Spleen (tissue), 7 donors: ENCODE results near the gene ZDHHC18.

Experiments
- CTCF ChIP-seq, 11 experiments: fragments of 200-600 bp in 7 of 11; fragments of 450-650 bp in 4 of 11; sonication (generic) in 4 of 11; IDR thresholded peaks in 8 of 11; conservative IDR thresholded peaks in 3 of 11; 1 replicate in 7 of 11; 2 replicates in 4 of 11; pipeline versions ENCODE4 v1.4.0 to v1.8.0; 2016 to 2021; ENCODE audit warnings: antibody characterized with exemption in 11 of 11, inconsistent platforms in 4 of 11, mild to moderate bottlenecking in 1 of 11
- POLR2A ChIP-seq, 3 donors: fragments of 450-650 bp; IDR thresholded peaks; one replicate each; pipeline ENCODE4 v1.5.1; 2017; ENCODE audit warnings: antibody characterized with exemption in 3 of 3, mild to moderate bottlenecking in 1 of 3
- POLR2AphosphoS5 ChIP-seq, 3 donors: sonication (generic); formaldehyde crosslinking; IDR thresholded peaks; one replicate each; pipeline ENCODE4 v1.5.1; 2017; ENCODE audit warnings: antibody characterized with exemption in 3 of 3
- donor health status: DM: no; HTN: no; CAD: no; lungs with moderate emphysema.
- donor health status: DM: no; HTN: no; CAD: no.
- donor health status: DM: no; HTN: no; CAD: no.

- TF ChIP-seq CTCF (IDR thresholded peaks at IDR 0.05 in 8 of 11, conservative IDR thresholded peaks at IDR 0.05 in 3 of 11) (no peak), POLR2A (IDR thresholded peaks at IDR 0.05) (no peak), POLR2AphosphoS5 (IDR thresholded peaks at IDR 0.05) (no peak)
Observed at GRCh38 chr1:26811708-26812107, 14.8 kb upstream of the ZDHHC18 start.
